B cell (primary cell): Measurements from ENCODE around the gene ATP8B1. TPM values are rescaled to one million over a fixed set of nuclear protein-coding genes. Genes with fewer than 3 reads are reported as not detected.

Experiments used
- ATAC-seq: fragments of 200-7000 bp; cut with Tn5 transposase; one replicate; pipeline ENCODE4 v1.10.0; 2021; ENCODE audit warnings: low read depth, mild to moderate bottlenecking, moderate number of reproducible peaks, moderate library complexity
- CTCF ChIA-PET: fragments of 350-600 bp; sonication (Branson Sonifier 250); formaldehyde crosslinking; loops from one replicate; lab custom pipeline; 2021; ENCODE audit warnings: antibody characterized with exemption, inconsistent platforms; lab: Charles Lee
- POLR2A ChIA-PET: fragments of 350-600 bp; sonication (Branson Sonifier 250); formaldehyde crosslinking; loops from one replicate; lab custom pipeline; 2021; ENCODE audit warnings: antibody characterized with exemption; lab: Charles Lee
- DNase-seq: peaks from one replicate; pipeline ENCODE4 v3.0.0; 2013
- H2AFZ ChIP-seq: 2 replicates; pipeline ENCODE4 v1.6.1; 2012; ENCODE audit warnings: mild to moderate bottlenecking, low read depth, low read length; ENCODE audit not compliant: insufficient read depth, poor library complexity, severe bottlenecking
- H3K27ac ChIP-seq, 2 donors: 1 replicate in 1 of 2; 2 replicates in 1 of 2; pipeline ENCODE4 v1.5.1; 2012 to 2013; ENCODE audit warnings: low read length in 2 of 2, mild to moderate bottlenecking in 2 of 2, moderate library complexity in 1 of 2
- H3K27me3 ChIP-seq, 4 experiments: fragments of 200-600 bp in 1 of 4; sonication (generic) in 1 of 4; replicated peaks in 1 of 4; 1 replicate in 2 of 4; 2 replicates in 2 of 4; pipeline versions ENCODE4 v1.6.1 to v1.7.0; 2013 to 2016; ENCODE audit warnings: low read length in 3 of 4, mild to moderate bottlenecking in 2 of 4, mixed read lengths in 1 of 4, moderate library complexity in 1 of 4; ENCODE audit not compliant: insufficient read depth in 4 of 4, control insufficient read depth in 3 of 4; ENCODE audit errors: control extremely low read depth in 1 of 4
- H3K36me3 ChIP-seq, 2 experiments: replicated peaks in 1 of 2; 1 replicate in 1 of 2; 2 replicates in 1 of 2; pipeline versions ENCODE4 v1.6.1 to v1.7.1; 2013; ENCODE audit warnings: low read length in 1 of 2; ENCODE audit not compliant: insufficient read depth in 2 of 2, control insufficient read depth in 1 of 2; ENCODE audit errors: control extremely low read depth in 1 of 2, extremely low read depth in 1 of 2
- H3K4me1 ChIP-seq, 2 donors: fragments of 200-600 bp in 1 of 2; sonication (generic) in 1 of 2; 1 replicate in 1 of 2; 2 replicates in 1 of 2; pipeline versions ENCODE4 v1.5.1 to v1.6.1; 2013 to 2017; ENCODE audit warnings: low read length in 2 of 2; ENCODE audit not compliant: control insufficient read depth in 2 of 2, insufficient read depth in 2 of 2
- H3K4me2 ChIP-seq: replicated peaks from 2 replicates; pipeline ENCODE3; 2012; ENCODE audit warnings: mild to moderate bottlenecking, low read depth, low read length; ENCODE audit not compliant: poor library complexity, severe bottlenecking
- H3K4me3 ChIP-seq, 5 experiments: fragments of 200-600 bp in 1 of 5; sonication (generic) in 1 of 5; 1 replicate in 3 of 5; 2 replicates in 2 of 5; pipeline versions ENCODE4 v1.5.1 to v1.7.0; 2011 to 2016; ENCODE audit warnings: low read length in 4 of 5, mild to moderate bottlenecking in 4 of 5, low read depth in 2 of 5, control low read depth in 1 of 5, moderate library complexity in 1 of 5; ENCODE audit not compliant: insufficient read depth in 1 of 5; ENCODE audit errors: control extremely low read depth in 1 of 5, extremely low read depth in 1 of 5
- H3K79me2 ChIP-seq: fragments of 200-600 bp; sonication (generic); one replicate; pipeline ENCODE4 v1.6.0; 2016; ENCODE audit warnings: low read length; ENCODE audit not compliant: control insufficient read depth, insufficient read depth
- H3K9ac ChIP-seq: fragments of 200-600 bp; sonication (generic); 2 replicates; pipeline ENCODE4 v1.6.1; 2017; ENCODE audit warnings: mild to moderate bottlenecking, low read length, moderate library complexity
- H3K9me3 ChIP-seq, 3 donors: one replicate each; pipeline versions ENCODE4 v1.6.1 to v1.7.1; 2013; ENCODE audit warnings: low read length in 2 of 3; ENCODE audit not compliant: control insufficient read depth in 2 of 3, insufficient read depth in 1 of 3; ENCODE audit errors: control extremely low read depth in 1 of 3
- H4K20me1 ChIP-seq: 2 replicates; pipeline ENCODE4 v1.6.0; 2012; ENCODE audit warnings: mild to moderate bottlenecking, low read length; ENCODE audit not compliant: insufficient read depth, control insufficient read depth, poor library complexity, severe bottlenecking
- H3K27ac Mint-ChIP-seq: one replicate; pipeline ENCODE4 v1.8.0; 2021; ENCODE audit warnings: mixed read lengths
- H3K27me3 Mint-ChIP-seq: one replicate; pipeline ENCODE4 v1.8.0; 2021; ENCODE audit warnings: mixed read lengths
- H3K4me1 Mint-ChIP-seq: one replicate; pipeline ENCODE4 v1.8.0; 2021; ENCODE audit warnings: mixed read lengths
- H3K4me3 Mint-ChIP-seq: one replicate; pipeline ENCODE4 v1.8.0; 2021; ENCODE audit warnings: mixed read lengths
- H3K9me3 Mint-ChIP-seq: one replicate; pipeline ENCODE4 v1.8.0; 2022; ENCODE audit warnings: mixed read lengths; ENCODE audit not compliant: insufficient read depth
- EZH2 ChIP-seq: IDR thresholded peaks from 2 replicates; pipeline ENCODE4 v1.6.1; 2012; ENCODE audit warnings: borderline replicate concordance, low read depth, mild to moderate bottlenecking, moderate library complexity, low read length; ENCODE audit not compliant: insufficient read depth, poor library complexity, severe bottlenecking
- WGBS: methylation state at CpG from one replicate; pipeline ENCODE4 v1.1.5; 2013; ENCODE audit warnings: missing lambda C conversion rate; ENCODE audit not compliant: insufficient coverage; 5-methylcytosine and 5-hydroxymethylcytosine counted together
- intact Hi-C: fragments of 100-400 bp; cut with micrococcal nuclease; formaldehyde crosslinking; loops from one replicate; pipeline ENCODE4 v1.10.0; 2022
- polyA plus RNA-seq: library from polyadenylated mRNA; depleted of rRNA; stranded (reverse); fragments of >200 nt; gene quantifications from 2 replicates; pipeline ENCODE4 v1.2.3, GENCODE V29; 2012
- total RNA-seq, 2 donors: library from RNA; stranded (reverse); fragments of 120-200 nt in 1 of 2; gene quantifications; 1 replicate in 1 of 2; 2 replicates in 1 of 2; pipeline versions ENCODE4 v1.2.3 to v1.2.4, GENCODE V29; 2013 to 2022
- TF ChIP-seq, protein P1 (sequence below): fragments of 200-600 bp; IDR thresholded peaks from one replicate; pipeline ENCODE4 v1.8.0; 2022; ENCODE audit warnings: antibody characterized with exemption, mild to moderate bottlenecking

The ATP8B1 gene
- total and polyA plus RNA-seq, 2 donors (not counting 1 experiment from before 2014, with no cell fraction given), result 0.27 TPM; not detected in 1

DNA sequence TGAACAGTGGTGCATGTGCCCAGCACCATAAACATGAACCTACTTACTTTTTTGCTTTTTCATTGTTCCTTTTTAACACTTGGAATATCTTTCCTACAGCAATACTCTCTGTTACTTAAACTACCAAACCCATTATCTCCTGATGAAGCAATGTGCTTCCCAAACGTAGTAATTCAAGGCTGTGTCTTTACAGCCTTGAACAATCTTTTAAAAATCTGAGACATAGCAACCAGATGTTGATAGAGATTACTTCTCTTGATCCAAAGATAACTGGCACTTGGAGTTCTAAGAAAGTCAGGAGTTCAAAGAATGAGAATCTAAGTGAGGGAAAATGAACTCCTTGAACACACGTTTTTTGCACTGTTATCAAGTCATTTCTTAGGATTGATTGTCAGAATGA lies 40.4 kb downstream of the ATP8B1 start:
- POLR2A ChIA-PET, result no interaction called here
- H2AFZ ChIP-seq, result no peak overlapping the region
- H3K4me1 ChIP-seq, result no peaks in the 10 kb centered on the region
- no peak overlapping the region for H3K4me2 ChIP-seq
- Mint-ChIP-seq H3K27me3 (no peaks in the 10 kb centered on the region), H3K4me3 (no peak overlapping the region), H3K27ac (no peak overlapping the region), H3K9me3 (no peaks in the 10 kb centered on the region), H3K4me1 (no peaks in the 10 kb centered on the region)
- intact Hi-C loops, result no loop called here
- DNase-seq, result no peak
- H3K27me3 ChIP-seq, result no peaks in the 10 kb centered on the region
- H3K79me2 ChIP-seq, result peaks cover 7% of the 10 kb centered on the region
- CTCF ChIA-PET, result no interaction called here
- peaks cover 0 to 2% of the 10 kb centered on the region in 2 experiments for H3K36me3 ChIP-seq
- peaks cover 10% of the 10 kb centered on the region for H4K20me1 ChIP-seq
- H3K4me3 ChIP-seq, result no peak overlapping the region
- H3K27ac ChIP-seq, result no peak overlapping the region
- H3K9me3 ChIP-seq, result no peaks in the 10 kb centered on the region
- TF ChIP-seq, protein P1, sequence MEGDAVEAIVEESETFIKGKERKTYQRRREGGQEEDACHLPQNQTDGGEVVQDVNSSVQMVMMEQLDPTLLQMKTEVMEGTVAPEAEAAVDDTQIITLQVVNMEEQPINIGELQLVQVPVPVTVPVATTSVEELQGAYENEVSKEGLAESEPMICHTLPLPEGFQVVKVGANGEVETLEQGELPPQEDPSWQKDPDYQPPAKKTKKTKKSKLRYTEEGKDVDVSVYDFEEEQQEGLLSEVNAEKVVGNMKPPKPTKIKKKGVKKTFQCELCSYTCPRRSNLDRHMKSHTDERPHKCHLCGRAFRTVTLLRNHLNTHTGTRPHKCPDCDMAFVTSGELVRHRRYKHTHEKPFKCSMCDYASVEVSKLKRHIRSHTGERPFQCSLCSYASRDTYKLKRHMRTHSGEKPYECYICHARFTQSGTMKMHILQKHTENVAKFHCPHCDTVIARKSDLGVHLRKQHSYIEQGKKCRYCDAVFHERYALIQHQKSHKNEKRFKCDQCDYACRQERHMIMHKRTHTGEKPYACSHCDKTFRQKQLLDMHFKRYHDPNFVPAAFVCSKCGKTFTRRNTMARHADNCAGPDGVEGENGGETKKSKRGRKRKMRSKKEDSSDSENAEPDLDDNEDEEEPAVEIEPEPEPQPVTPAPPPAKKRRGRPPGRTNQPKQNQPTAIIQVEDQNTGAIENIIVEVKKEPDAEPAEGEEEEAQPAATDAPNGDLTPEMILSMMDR, result no peak
- TF ChIP-seq EZH2, result no peak
- no peak overlapping the region for H3K9ac ChIP-seq
- ATAC-seq, result no peak
- WGBS, result 100% methylated on average over 1 of the region's 2 CpGs

DNA sequence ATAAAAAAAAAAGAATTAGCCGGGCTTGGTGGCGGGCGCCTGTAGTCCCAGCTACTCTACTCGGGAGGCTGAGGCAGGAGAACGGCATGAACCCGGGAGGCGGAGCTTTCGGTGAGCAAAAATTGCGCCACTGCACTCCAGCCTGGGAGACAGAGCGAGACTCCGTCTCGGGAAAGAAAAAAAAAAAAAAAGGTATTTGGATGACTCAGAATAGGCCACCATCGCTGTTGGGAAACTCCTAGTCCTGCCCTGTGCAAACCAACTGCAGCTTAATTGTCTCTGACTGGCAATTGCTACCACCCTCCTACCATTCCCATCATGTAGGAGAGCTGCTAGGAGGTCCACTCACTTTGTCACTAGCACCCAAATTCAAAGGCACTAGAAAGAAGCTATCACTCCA lies 43.5 kb downstream of the ATP8B1 start:
- peaks cover 21% of the 10 kb centered on the region for H4K20me1 ChIP-seq
- H2AFZ ChIP-seq, result no peak overlapping the region
- H3K36me3 ChIP-seq, result no peaks in the 10 kb centered on the region
- no peak for DNase-seq
- H3K9me3 ChIP-seq, result no peaks in the 10 kb centered on the region
- H3K9me3 Mint-ChIP-seq, result no peaks in the 10 kb centered on the region
- no peak overlapping the region for H3K4me2 ChIP-seq
- intact Hi-C loops, result no loop called here
- no peaks in the 10 kb centered on the region for H3K4me1 Mint-ChIP-seq
- 95% methylated on average over 11 of the region's 13 CpGs for WGBS
- peaks cover 32% of the 10 kb centered on the region for H3K79me2 ChIP-seq
- H3K27me3 Mint-ChIP-seq, result no peaks in the 10 kb centered on the region
- H3K27me3 ChIP-seq, result no peaks in the 10 kb centered on the region
- TF ChIP-seq EZH2, result no peak
- TF ChIP-seq, protein P1, result no peak
- no peak overlapping the region for H3K27ac ChIP-seq
- H3K9ac ChIP-seq, result no peak overlapping the region
- ChIA-PET POLR2A (no interaction called here), CTCF (interaction anchor here (0.7 kb wide), 2 partner anchors 52 to 132 kb away, joined by 3 to 4 read pairs; no protein-coding TSS in a partner anchor)
- no peak for ATAC-seq
- no peak overlapping the region for H3K27ac Mint-ChIP-seq
- H3K4me3 Mint-ChIP-seq, result no peak overlapping the region
- H3K4me1 ChIP-seq, result no peaks in the 10 kb centered on the region
- no peak overlapping the region for H3K4me3 ChIP-seq
